GM19239 (cell line): ENCODE data around the gene SMNDC1.
"Not testable (repeated sequence)": the region's sequence is repeated elsewhere in the genome, so short reads cannot be mapped to it uniquely, and the experiment has no call there.

Source experiments
- DNase-seq: peaks from one replicate; pipeline ENCODE4 v3.0.0; 2011; ENCODE audit warnings: low spot score; ENCODE audit not compliant: insufficient read length
- FAIRE-seq: peaks from 2 replicates; lab custom pipeline; 2011; peaks lifted over from hg19 to GRCh38; lab: Jason Lieb, UNC

SMNDC1 gene

DNA sequence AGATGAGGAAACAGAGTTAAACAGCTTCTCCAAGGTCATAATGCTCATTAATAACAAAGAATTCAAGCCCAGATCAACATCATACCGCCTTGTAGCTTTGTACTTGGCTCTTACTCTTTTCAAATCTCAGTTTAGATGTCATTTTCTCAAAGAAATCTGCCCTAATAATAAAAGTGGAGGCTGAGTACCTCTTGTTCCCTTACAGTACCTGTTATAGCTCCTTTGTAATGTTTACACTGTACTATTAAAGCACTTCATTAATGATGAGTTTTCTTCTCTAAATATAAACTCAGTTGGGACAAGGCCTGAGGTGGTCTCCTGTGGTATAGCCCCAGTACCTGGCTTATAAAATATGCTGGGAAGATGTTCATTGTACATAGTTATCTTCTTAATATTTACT is 7.8 kb downstream of the SMNDC1 start:
- DNase-seq (no peak), FAIRE-seq (no peak)

DNA sequence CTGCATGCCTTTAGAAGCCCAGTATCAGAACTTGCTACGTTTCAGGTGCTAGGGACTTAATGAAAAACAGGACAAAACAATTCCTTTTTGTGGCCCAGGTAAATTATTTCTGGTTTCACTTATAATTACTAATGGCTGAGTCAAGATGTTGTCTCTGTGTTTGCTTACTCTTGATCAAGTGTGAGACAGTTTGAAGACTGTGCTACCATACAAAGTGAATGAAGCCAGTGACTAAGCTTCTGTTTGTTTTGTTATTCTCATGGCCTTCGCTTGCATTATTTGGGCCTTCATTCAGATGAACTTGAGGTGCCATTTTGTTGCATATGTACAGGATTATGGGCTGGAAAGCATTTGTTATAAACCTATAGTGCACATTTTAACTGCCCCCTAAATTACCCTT is 17.9 kb downstream of the SMNDC1 start:
- no peak for FAIRE-seq

GRCh38 chr10:110285501-110285900 is 19.2 kb downstream of the SMNDC1 start:
- no peak for FAIRE-seq
- DNase-seq = no peak

More for the DNA sequence above, 17.9 kb downstream of the SMNDC1 start:
- no peak for DNase-seq

DNA sequence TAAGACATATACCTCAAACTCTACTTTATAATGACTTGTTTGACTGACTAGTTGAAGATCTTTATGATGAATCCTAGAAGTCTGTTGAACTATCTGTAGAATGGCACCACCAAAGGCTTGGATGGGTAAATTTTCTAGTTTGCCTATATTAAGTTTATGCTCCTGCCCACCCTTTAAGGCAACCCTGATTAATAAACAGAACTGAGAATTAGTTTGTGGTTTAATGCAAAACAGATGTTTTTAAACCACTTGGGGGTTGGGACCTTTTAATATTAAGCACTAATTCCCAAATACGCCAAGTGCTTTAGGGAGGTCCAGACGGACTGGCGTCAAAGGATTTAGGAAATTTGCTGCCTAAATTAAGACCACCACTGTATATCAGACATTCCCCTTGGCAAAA is 20.5 kb downstream of the SMNDC1 start:
- FAIRE-seq (no peak), DNase-seq (no peak)

- FAIRE-seq (peak; percentile 98), DNase-seq (no peak)
Measured at GRCh38 chr10:110279407-110279986, 25.2 kb downstream of the SMNDC1 start.

GRCh38 chr10:110278562-110279406 is 25.9 kb downstream of the SMNDC1 start:
- FAIRE-seq (peak; percentile 35), DNase-seq (no peak)

GRCh38 chr10:110277591-110277990 is 27.1 kb downstream of the SMNDC1 start:
- DNase-seq = no peak
- FAIRE-seq = no peak

DNA sequence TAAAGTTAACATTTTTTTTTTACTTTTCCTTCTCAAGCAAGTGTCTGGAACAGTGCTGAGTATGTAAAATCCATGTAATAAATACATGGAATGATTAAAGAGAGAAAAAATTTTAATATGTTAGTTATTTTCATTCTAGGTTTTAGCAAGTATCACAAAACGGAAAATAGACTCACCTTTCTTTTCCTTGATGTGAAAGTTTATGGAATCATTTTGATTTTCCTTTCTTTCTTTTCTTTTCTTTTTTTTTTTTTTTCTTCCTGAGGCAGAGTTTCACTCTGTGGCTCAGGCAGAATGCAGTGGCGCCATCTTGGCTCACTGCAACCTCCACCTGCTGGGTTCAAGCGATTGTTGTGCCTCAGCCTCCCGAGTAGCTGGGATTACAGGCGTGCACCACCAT is 28.1 kb downstream of the SMNDC1 start:
- DNase-seq (no peak), FAIRE-seq (no peak)

DNA sequence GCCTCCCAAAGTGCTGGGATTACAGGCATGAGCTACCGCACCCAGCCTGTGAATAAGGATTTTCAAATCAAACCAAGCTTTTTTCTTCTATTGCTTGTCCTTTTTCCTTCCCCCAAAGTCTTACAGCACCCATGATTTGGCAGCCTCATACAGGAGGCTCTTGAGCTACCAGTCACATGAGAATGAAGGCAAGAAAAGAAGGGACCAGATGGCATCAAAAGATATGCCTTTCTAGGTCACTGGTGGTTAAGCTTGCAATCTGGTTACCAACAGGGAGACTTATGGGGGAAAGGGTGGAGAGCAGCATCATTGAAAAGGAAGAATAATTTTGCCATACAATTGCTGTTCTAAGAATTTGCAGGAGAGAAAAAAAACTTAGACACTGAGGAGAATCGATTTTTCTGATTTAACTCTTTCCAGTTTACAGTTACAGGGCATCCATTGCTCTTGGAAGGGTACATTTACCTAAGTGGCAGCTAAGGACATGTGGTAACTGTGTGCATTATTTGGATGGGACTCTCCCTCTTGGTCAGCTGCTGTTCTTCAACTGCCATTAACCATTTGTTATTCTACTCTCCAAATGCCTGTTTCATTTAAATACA is 29.5 kb downstream of the SMNDC1 start:
- peak; percentile 66 for FAIRE-seq
- DNase-seq = no peak

DNA sequence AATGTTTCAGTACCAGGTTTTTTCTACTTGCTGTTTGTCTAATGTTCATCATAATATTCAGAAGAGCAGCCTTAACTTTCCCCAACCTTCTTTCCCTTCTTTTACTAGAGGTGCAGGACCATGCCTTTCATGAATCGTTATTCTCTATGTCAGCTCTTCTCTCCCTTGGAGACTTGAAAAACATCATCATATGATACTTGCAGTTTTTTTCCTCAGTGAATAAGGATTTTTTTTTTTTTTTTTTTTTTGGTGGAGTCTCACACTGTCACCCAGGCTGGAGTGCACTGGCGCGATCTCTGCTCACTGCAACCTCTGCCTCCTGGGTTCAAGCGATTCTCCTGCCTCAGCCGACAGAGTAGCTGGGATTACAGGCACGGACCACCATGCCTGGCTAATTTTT is 30.1 kb downstream of the SMNDC1 start:
- DNase-seq (no peak), FAIRE-seq (peak; percentile 72)

DNA sequence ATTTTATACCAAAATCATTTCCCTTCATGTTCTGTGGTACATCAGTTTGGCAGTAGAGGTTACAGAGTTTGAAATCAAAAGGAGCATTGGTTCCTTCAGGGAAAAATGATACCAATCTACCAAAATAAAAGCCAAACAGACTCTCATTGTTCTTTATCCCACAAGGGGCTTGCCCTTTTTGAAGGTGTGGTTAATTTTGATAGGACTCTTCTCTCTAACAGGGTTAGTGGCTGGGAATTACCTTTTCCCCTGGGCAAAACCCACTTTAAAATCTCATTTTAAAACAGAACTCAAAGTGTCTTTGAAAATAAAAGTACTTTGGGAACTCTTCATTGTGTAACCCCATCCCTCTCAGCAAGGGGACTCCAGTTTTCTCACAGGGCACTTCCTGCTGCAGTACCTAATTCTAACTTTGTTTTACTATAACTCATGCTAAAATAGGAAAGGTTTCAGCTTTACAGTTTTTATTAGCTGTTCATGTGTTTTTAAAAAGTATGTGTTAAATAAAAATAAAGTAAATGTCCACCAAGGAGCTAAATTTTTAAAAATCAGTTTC is 30.6 kb downstream of the SMNDC1 start:
- DNase-seq = no peak
- FAIRE-seq = no peak

- FAIRE-seq (peak; percentile 62), DNase-seq (no peak)
Measured at GRCh38 chr10:110273474-110273873, 31.2 kb downstream of the SMNDC1 start.

DNA sequence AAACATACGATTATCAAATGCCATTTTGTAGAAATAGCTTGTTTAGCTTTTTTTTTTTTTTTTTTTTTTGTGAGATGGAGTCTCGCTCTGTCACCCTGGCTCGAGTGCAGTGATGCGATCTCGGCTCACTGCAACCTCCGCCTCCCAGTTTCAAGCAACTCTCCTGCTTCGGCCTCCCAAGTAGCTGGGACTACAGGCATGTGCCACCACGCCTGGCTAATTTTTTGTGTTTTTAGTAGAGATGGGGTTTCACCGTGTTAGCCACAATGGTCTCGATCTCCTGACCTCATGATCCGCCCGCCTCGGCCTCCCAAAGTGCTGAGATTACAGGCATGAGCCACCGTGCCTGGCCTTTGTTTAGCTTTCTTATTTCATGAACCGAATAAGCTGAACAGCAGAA is 31.7 kb downstream of the SMNDC1 start:
- FAIRE-seq = not testable (repeated sequence)

GRCh38 chr10:110269374-110270318 is 35.1 kb downstream of the SMNDC1 start:
- DNase-seq (peak; percentile 6), FAIRE-seq (peak; percentile 33)

More for the DNA sequence above, 31.7 kb downstream of the SMNDC1 start:
- DNase-seq = not testable (repeated sequence)

GRCh38 chr10:110268971-110269370 is 35.7 kb downstream of the SMNDC1 start:
- no peak for DNase-seq
- no peak for FAIRE-seq

- no peak for DNase-seq
- no peak for FAIRE-seq
Measured at GRCh38 chr10:110268442-110268841, 36.3 kb downstream of the SMNDC1 start.

- DNase-seq (no peak), FAIRE-seq (no peak)
Measured at GRCh38 chr10:110267276-110267675, 37.4 kb downstream of the SMNDC1 start.

GRCh38 chr10:110265573-110266193 is 39.0 kb downstream of the SMNDC1 start:
- FAIRE-seq (no peak), DNase-seq (no peak)

GRCh38 chr10:110263164-110263563 is 41.6 kb downstream of the SMNDC1 start:
- FAIRE-seq = no peak

More at GRCh38 chr10:110263164-110263563, 41.6 kb downstream of the SMNDC1 start:
- DNase-seq = no peak
